HepG2 (cell line): ENCODE measurements around the gene TEX261. TPM values are rescaled to one million over a fixed set of nuclear protein-coding genes. Genes with fewer than 3 reads are reported as not detected.
A peak's percentile ranks its signal among the peaks of the same experiment; 100 is the strongest.

Experiments
- FOSL2 ChIP-seq: sonication (generic); formaldehyde crosslinking; IDR thresholded peaks from 2 replicates; pipeline ENCODE4 v1.4.0; 2020; ENCODE audit warnings: missing genetic modification reagents
- HNF4A ChIP-seq: sonication (generic); formaldehyde crosslinking; IDR thresholded peaks from 2 replicates; pipeline ENCODE4 v1.4.0; 2020; ENCODE audit warnings: missing genetic modification reagents
- KLF6 ChIP-seq: IDR thresholded peaks from 2 replicates; pipeline ENCODE4 v1.8.0; 2016; ENCODE audit warnings: missing biosample characterization, missing genetic modification reagents
- NFE2 ChIP-seq: sonication (generic); formaldehyde crosslinking; IDR thresholded peaks from 2 replicates; pipeline ENCODE4 v1.4.0; 2020; ENCODE audit warnings: missing genetic modification reagents
- NONO ChIP-seq, 2 experiments: fragments of 450-650 bp in 1 of 2; sonication (generic) in 1 of 2; formaldehyde crosslinking in 1 of 2; IDR thresholded peaks in 1 of 2; conservative IDR thresholded peaks in 1 of 2; 2 replicates each; pipeline versions ENCODE4 v1.6.1 to v1.8.0; 2017 to 2022; ENCODE audit warnings: mild to moderate bottlenecking in 1 of 2, missing genetic modification reagents in 1 of 2, moderate library complexity in 1 of 2
- NRL ChIP-seq: sonication (generic); formaldehyde crosslinking; IDR thresholded peaks from 2 replicates; pipeline ENCODE4 v1.5.0; 2020; ENCODE audit warnings: missing genetic modification reagents, mild to moderate bottlenecking, moderate library complexity, borderline replicate concordance
- PCBP2 ChIP-seq: fragments of 200-400 bp; formaldehyde crosslinking; optimal IDR thresholded peaks from 2 replicates; pipeline ENCODE3; 2018; ENCODE audit warnings: low read length, low read depth; ENCODE audit not compliant: poor library complexity, severe bottlenecking
- SRSF9 ChIP-seq: fragments of 200-400 bp; formaldehyde crosslinking; IDR thresholded peaks from 2 replicates; pipeline ENCODE4 v1.6.1; 2018; ENCODE audit warnings: borderline replicate concordance, mild to moderate bottlenecking, low read depth, low read length; ENCODE audit not compliant: insufficient read depth, poor library complexity, severe bottlenecking
- TGIF2 ChIP-seq: IDR thresholded peaks from 2 replicates; pipeline ENCODE4 v1.6.1; 2016; ENCODE audit warnings: control low read depth, missing compliant biosample characterization
- ZMYM2 ChIP-seq: sonication (generic); formaldehyde crosslinking; IDR thresholded peaks from 2 replicates; pipeline ENCODE4 v1.8.0; 2022; ENCODE audit warnings: mild to moderate bottlenecking, missing genetic modification reagents
- ZNF547 ChIP-seq: sonication (generic); formaldehyde crosslinking; IDR thresholded peaks from 2 replicates; pipeline ENCODE4 v1.5.1; 2020; ENCODE audit warnings: mild to moderate bottlenecking, missing genetic modification reagents
- ZNF788 ChIP-seq: sonication (generic); formaldehyde crosslinking; IDR thresholded peaks from 2 replicates; pipeline ENCODE4 v1.5.0; 2020; ENCODE audit warnings: mild to moderate bottlenecking, missing genetic modification reagents, borderline replicate concordance
- polyA plus RNA-seq, 8 experiments: library from polyadenylated mRNA; depleted of rRNA in 3 of 8; stranded (reverse) in 7 of 8; unstranded in 1 of 8; fragments of >200 nt; fragmentation: Illumina TruSeq in 4 of 8; extraction: Trizol in 4 of 8; gene quantifications; 2 replicates each; pipeline versions ENCODE4 v1.2.1 to v1.2.3, GENCODE V29; 2011 to 2016; ENCODE audit warnings: low read depth in 4 of 8, missing spikeins in 1 of 8, mixed read lengths in 1 of 8; ENCODE audit not compliant: insufficient read depth in 1 of 8
- total RNA-seq, 5 experiments: library from RNA; depleted of rRNA; stranded (reverse); fragments of >200 nt; fragmentation: Illumina TruSeq; extraction: Trizol; gene quantifications; 2 replicates each; pipeline ENCODE4 v1.2.3, GENCODE V29; 2016; ENCODE audit warnings: low read depth in 1 of 5
- TF ChIP-seq, protein P1 (sequence below): sonication (generic); formaldehyde crosslinking; IDR thresholded peaks from 2 replicates; pipeline ENCODE4 v1.4.0; 2020; ENCODE audit warnings: mild to moderate bottlenecking, low read depth, missing genetic modification reagents
- TF ChIP-seq, protein P2 (sequence below): sonication (generic); formaldehyde crosslinking; IDR thresholded peaks from 2 replicates; pipeline ENCODE4 v1.4.0; 2020; ENCODE audit warnings: missing genetic modification reagents
- TF ChIP-seq, protein P3 (sequence below): sonication (generic); formaldehyde crosslinking; IDR thresholded peaks from 2 replicates; pipeline ENCODE4 v1.8.0; 2022; ENCODE audit warnings: mild to moderate bottlenecking, missing genetic modification reagents; ENCODE audit not compliant: insufficient replicate concordance

The TEX261 gene
- total and polyA plus RNA-seq, 2 of the 13 experiments (the other 11 are each of a cell fraction or from before 2014, with no cell fraction given): 43.8 to 78.7 TPM

DNA sequence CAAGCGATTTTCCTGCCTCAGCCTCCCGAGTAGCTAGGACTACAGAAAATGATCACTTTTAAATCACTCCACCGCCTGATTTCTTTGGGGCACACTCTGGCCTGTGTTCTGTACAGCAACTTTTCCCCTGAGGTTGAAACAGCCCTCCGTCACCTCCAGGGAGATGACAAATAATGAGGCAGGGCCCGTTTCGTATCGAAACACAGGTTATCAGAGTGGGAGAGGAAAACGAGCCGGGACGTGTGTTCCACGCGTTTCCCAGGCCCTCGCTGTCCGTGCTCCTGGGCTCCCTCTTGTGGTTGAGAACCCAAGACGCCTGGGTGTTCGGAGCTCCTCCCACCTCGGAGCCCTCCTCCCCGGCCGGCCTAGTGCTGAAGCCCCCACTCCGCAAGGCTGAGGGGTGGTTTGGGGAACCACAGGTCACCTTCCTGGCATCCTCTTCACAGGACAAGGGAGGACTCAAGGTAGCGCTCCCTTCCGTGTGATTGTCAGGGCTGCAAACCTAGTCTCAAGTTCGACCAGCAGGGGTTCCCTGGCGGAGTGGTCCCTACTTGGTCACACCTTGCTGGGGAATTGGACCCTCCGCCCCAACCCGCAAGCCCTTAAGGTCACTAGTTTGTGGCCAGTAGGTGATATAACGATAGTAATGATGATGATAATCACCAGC is 46.2 kb downstream of the TEX261 start (continued):
- TF ChIP-seq SRSF9: no peak
- no peak for TF ChIP-seq PCBP2
- TF ChIP-seq ZNF788: peak; percentile 43; the same call in 1 of the 2 replicates
- TF ChIP-seq, protein P1, sequence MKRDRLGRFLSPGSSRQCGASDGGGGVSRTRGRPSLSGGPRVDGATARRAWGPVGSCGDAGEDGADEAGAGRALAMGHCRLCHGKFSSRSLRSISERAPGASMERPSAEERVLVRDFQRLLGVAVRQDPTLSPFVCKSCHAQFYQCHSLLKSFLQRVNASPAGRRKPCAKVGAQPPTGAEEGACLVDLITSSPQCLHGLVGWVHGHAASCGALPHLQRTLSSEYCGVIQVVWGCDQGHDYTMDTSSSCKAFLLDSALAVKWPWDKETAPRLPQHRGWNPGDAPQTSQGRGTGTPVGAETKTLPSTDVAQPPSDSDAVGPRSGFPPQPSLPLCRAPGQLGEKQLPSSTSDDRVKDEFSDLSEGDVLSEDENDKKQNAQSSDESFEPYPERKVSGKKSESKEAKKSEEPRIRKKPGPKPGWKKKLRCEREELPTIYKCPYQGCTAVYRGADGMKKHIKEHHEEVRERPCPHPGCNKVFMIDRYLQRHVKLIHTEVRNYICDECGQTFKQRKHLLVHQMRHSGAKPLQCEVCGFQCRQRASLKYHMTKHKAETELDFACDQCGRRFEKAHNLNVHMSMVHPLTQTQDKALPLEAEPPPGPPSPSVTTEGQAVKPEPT (CRISPR knock-in tag): peak; percentile 81
- no peak for TF ChIP-seq NONO (IDR thresholded peaks at IDR 0.05)
- no peak; the same call in 1 of the 2 replicates for TF ChIP-seq NONO (CRISPR knock-in tag; conservative IDR thresholded peaks at IDR 0.05)
- TF ChIP-seq ZNF547: peak; percentile 38; the same call in 1 of the 2 replicates
- no peak for TF ChIP-seq NFE2
- TF ChIP-seq KLF6 (CRISPR knock-in tag): 0 out of 2 replicates have a peak, but pooled peaks have one; percentile 44
- TF ChIP-seq TGIF2 (CRISPR knock-in tag): no peak
- TF ChIP-seq, protein P2, sequence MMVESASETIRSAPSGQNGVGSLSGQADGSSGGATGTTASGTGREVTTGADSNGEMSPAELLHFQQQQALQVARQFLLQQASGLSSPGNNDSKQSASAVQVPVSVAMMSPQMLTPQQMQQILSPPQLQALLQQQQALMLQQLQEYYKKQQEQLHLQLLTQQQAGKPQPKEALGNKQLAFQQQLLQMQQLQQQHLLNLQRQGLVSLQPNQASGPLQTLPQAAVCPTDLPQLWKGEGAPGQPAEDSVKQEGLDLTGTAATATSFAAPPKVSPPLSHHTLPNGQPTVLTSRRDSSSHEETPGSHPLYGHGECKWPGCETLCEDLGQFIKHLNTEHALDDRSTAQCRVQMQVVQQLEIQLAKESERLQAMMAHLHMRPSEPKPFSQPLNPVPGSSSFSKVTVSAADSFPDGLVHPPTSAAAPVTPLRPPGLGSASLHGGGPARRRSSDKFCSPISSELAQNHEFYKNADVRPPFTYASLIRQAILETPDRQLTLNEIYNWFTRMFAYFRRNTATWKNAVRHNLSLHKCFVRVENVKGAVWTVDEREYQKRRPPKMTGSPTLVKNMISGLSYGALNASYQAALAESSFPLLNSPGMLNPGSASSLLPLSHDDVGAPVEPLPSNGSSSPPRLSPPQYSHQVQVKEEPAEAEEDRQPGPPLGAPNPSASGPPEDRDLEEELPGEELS (CRISPR knock-in tag): peak; percentile 52; the same call in 1 of the 2 replicates
- TF ChIP-seq FOSL2: no peak
- peak; percentile 87 for TF ChIP-seq NRL
- TF ChIP-seq HNF4A (CRISPR knock-in tag): 0 out of 2 replicates have a peak, but pooled peaks have one; percentile 14
- TF ChIP-seq ZMYM2: 0 out of 2 replicates have a peak, but pooled peaks have one; percentile 5
- TF ChIP-seq, protein P3, sequence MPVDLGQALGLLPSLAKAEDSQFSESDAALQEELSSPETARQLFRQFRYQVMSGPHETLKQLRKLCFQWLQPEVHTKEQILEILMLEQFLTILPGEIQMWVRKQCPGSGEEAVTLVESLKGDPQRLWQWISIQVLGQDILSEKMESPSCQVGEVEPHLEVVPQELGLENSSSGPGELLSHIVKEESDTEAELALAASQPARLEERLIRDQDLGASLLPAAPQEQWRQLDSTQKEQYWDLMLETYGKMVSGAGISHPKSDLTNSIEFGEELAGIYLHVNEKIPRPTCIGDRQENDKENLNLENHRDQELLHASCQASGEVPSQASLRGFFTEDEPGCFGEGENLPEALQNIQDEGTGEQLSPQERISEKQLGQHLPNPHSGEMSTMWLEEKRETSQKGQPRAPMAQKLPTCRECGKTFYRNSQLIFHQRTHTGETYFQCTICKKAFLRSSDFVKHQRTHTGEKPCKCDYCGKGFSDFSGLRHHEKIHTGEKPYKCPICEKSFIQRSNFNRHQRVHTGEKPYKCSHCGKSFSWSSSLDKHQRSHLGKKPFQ (CRISPR knock-in tag): peak; percentile 44
